ENCODE results near the gene VPREB1. TPM values are rescaled to one million over a fixed set of nuclear protein-coding genes. Genes with fewer than 3 reads are reported as not detected.

VPREB1 gene
- total RNA-seq, 1 experiment from 2014 or later: not detected

DNA sequence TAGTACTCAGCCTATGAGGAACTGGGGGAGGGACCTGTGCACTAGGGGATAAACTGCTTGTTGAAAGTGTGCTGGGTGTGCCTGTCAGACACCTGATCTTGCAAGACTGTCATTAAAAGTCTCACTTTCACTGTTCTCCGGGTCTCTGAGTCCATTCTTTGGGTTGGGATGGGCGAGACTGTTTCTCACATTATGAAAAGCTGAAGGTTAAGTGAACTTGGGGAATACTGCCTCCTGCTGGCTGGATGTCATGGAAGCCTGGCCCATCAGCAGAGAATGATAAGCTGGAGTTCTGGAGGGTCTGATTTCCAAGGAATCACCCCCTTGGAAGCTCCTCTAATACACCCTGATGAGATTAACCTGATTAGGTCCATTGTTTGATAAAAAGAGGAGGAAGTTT lies 9.0 kb upstream of the VPREB1 start:
- DNase-seq: peak; percentile 32
- Histone ChIP-seq H3K9me3 (ENCODE audit: low read length) (no peaks in the 10 kb centered on the region), H3K4me3 (ENCODE audit: low read length) (no peak overlapping the region), H3K4me1 (ENCODE audit: insufficient read depth, low read length) (no peaks in the 10 kb centered on the region), H3K27me3 (ENCODE audit: low read length) (no peaks in the 10 kb centered on the region), H4K20me1 (ENCODE audit: low read length) (no peaks in the 10 kb centered on the region), H3K27ac (ENCODE audit: low read length) (no peak overlapping the region), H3F3A (ENCODE audit: low read length, unreplicated experiment) (no peaks in the 10 kb centered on the region), H3K4me2 (ENCODE audit: low read length) (no peak overlapping the region), H2AFZ (ENCODE audit: low read length) (no peak overlapping the region), H3K79me2 (ENCODE audit: low read length) (no peaks in the 10 kb centered on the region), H3K9ac (ENCODE audit: low read length) (no peak overlapping the region), H3K36me3 (ENCODE audit: low read depth, low read length) (no peaks in the 10 kb centered on the region), H3K9me2 (replicated peaks; ENCODE audit: low read length) (no peaks in the 10 kb centered on the region)
- BruUV-seq (replicated peaks): no TSS peak
- CTCF ChIA-PET: interaction anchor here (0.6 kb wide), 1 partner anchor 35 kb away, joined by 3 read pairs; no protein-coding TSS in a partner anchor
- POLR2A ChIA-PET (ENCODE audit: unreplicated experiment): no interaction called here
- intact Hi-C loops (cut with micrococcal nuclease): no loop called here
- no peak for TF ChIP-seq EZH2phosphoT487 (IDR thresholded peaks at IDR 0.05; ENCODE audit: borderline replicate concordance, low read length)
- TF ChIP-seq, protein P1, sequence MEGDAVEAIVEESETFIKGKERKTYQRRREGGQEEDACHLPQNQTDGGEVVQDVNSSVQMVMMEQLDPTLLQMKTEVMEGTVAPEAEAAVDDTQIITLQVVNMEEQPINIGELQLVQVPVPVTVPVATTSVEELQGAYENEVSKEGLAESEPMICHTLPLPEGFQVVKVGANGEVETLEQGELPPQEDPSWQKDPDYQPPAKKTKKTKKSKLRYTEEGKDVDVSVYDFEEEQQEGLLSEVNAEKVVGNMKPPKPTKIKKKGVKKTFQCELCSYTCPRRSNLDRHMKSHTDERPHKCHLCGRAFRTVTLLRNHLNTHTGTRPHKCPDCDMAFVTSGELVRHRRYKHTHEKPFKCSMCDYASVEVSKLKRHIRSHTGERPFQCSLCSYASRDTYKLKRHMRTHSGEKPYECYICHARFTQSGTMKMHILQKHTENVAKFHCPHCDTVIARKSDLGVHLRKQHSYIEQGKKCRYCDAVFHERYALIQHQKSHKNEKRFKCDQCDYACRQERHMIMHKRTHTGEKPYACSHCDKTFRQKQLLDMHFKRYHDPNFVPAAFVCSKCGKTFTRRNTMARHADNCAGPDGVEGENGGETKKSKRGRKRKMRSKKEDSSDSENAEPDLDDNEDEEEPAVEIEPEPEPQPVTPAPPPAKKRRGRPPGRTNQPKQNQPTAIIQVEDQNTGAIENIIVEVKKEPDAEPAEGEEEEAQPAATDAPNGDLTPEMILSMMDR (conservative IDR thresholded peaks at IDR 0.05; ENCODE audit: low read depth, low read length): peak; percentile 53
- no peak for TF ChIP-seq EZH2 (IDR thresholded peaks at IDR 0.05; ENCODE audit: low read length, unreplicated experiment)
- ATAC-seq: no peak

DNA sequence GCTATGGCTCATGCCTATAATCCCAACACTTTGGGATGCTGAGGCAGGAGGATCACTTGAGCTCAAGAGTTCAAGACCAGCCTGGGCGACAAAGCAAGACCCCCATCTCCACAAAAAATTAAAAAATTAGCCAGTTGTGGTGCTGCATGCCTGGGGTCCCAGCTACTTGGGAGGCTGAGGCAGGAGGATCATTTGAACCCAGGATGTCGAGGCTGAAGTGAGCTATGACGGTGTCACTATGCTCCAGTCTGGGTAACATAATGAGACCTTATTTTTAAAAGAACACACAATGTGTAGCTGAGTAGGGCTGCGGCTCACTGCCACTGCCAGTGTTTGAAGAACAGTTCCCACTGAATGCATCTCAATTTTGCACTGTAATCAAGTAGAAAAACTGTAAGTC lies 7.1 kb upstream of the VPREB1 start:
- Histone ChIP-seq H3K27me3 (ENCODE audit: low read length) (no peaks in the 10 kb centered on the region), H3K4me1 (ENCODE audit: insufficient read depth, low read length) (no peaks in the 10 kb centered on the region), H2AFZ (ENCODE audit: low read length) (no peak overlapping the region), H4K20me1 (ENCODE audit: low read length) (no peaks in the 10 kb centered on the region), H3K27ac (ENCODE audit: low read length) (no peak overlapping the region), H3K79me2 (ENCODE audit: low read length) (no peaks in the 10 kb centered on the region), H3K36me3 (ENCODE audit: low read depth, low read length) (no peaks in the 10 kb centered on the region), H3K9ac (ENCODE audit: low read length) (no peak overlapping the region), H3K9me3 (ENCODE audit: low read length) (no peaks in the 10 kb centered on the region), H3K4me3 (ENCODE audit: low read length) (no peak overlapping the region), H3K9me2 (replicated peaks; ENCODE audit: low read length) (no peaks in the 10 kb centered on the region), H3K4me2 (ENCODE audit: low read length) (no peak overlapping the region), H3F3A (ENCODE audit: low read length, unreplicated experiment) (no peaks in the 10 kb centered on the region)
- TF ChIP-seq, protein P1 (conservative IDR thresholded peaks at IDR 0.05; ENCODE audit: low read depth, low read length): no peak
- TF ChIP-seq EZH2phosphoT487 (IDR thresholded peaks at IDR 0.05; ENCODE audit: borderline replicate concordance, low read length) (no peak), EZH2 (IDR thresholded peaks at IDR 0.05; ENCODE audit: low read length, unreplicated experiment) (no peak)
- DNase-seq: no peak
- POLR2A ChIA-PET (ENCODE audit: unreplicated experiment): no interaction called here
- ATAC-seq: no peak
- intact Hi-C loops (cut with micrococcal nuclease): no loop called here
- CTCF ChIA-PET: no interaction called here
- BruUV-seq (replicated peaks): no TSS peak

DNA sequence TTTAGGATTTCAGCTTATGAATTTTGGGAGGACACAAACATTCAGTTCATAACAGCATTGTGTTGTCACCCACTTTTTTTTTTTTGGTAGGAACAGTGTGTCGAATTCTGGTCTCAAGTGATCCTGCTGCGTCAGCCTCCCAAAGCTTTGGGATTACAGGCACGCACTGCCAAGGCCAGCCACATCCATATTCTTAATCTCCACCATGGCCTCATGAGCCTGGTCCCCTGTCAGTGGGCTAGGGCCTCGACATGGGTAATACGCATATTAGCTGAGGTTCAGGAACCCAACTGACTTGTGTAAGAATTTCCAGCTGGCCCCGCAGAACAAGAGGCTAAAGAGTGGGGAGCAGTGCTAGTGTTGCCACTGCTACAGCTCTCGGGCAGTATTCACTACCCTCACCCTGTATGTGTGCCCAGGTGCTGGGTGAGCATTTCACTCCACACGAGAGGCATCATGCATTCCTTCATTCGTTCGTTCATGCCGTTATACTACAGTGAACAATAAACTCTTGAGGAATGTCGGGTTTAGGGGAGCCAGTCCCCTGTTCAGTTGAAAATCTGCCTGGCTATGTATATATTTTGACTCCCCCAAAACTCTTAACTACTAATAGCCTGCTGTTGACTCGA lies 5.2 kb upstream of the VPREB1 start:
- DNase-seq (no peak), ATAC-seq (no peak)
- ChIA-PET CTCF (no interaction called here), POLR2A (ENCODE audit: unreplicated experiment) (no interaction called here)
- no peaks in the 10 kb centered on the region for H3K9me3 ChIP-seq (ENCODE audit: low read length)
- no peaks in the 10 kb centered on the region for H3K4me1 ChIP-seq (ENCODE audit: insufficient read depth, low read length)
- H4K20me1 ChIP-seq (ENCODE audit: low read length): no peaks in the 10 kb centered on the region
- no peaks in the 10 kb centered on the region for H3F3A ChIP-seq (ENCODE audit: low read length, unreplicated experiment)
- no peaks in the 10 kb centered on the region for H3K36me3 ChIP-seq (ENCODE audit: low read depth, low read length)
- H3K27me3 ChIP-seq (ENCODE audit: low read length): no peaks in the 10 kb centered on the region
- H2AFZ ChIP-seq (ENCODE audit: low read length): no peak overlapping the region
- H3K4me3 ChIP-seq (ENCODE audit: low read length): no peak overlapping the region
- H3K79me2 ChIP-seq (ENCODE audit: low read length): no peaks in the 10 kb centered on the region
- H3K9ac ChIP-seq (ENCODE audit: low read length): no peak overlapping the region
- TF ChIP-seq EZH2phosphoT487 (IDR thresholded peaks at IDR 0.05; ENCODE audit: borderline replicate concordance, low read length) (no peak), EZH2 (IDR thresholded peaks at IDR 0.05; ENCODE audit: low read length, unreplicated experiment) (no peak)
- TF ChIP-seq, protein P1 (conservative IDR thresholded peaks at IDR 0.05; ENCODE audit: low read depth, low read length): no peak
- intact Hi-C loops (cut with micrococcal nuclease): no loop called here
- H3K27ac ChIP-seq (ENCODE audit: low read length): no peak overlapping the region
- H3K9me2 ChIP-seq (replicated peaks; ENCODE audit: low read length): no peaks in the 10 kb centered on the region
- BruUV-seq (replicated peaks): no TSS peak
- no peak overlapping the region for H3K4me2 ChIP-seq (ENCODE audit: low read length)
